PC-3 (cell line): ENCODE data around the gene MAPK6. TPM values are rescaled to one million over a fixed set of nuclear protein-coding genes. Genes with fewer than 3 reads are reported as not detected.

Experiments used
- ATAC-seq: fragments of 200-7000 bp; cut with Tn5 transposase; 2 replicates; pipeline ENCODE4 v1.9.1; 2020; ENCODE audit warnings: mild to moderate bottlenecking, moderate library complexity
- BruUV-seq: library from RNA; stranded (reverse); fragments of 400-500 nt; replicated peaks from 2 replicates; lab custom pipeline; 2021; lab: Mats Ljungman, UMichigan
- CTCF ChIA-PET: fragments of 300-600 bp; sonication (Branson Sonifier 250); formaldehyde crosslinking; loops from one replicate; lab custom pipeline; 2022; ENCODE audit warnings: antibody characterized with exemption; lab: Charles Lee
- POLR2A ChIA-PET: fragments of 300-600 bp; sonication (Branson Sonifier 250); formaldehyde crosslinking; loops from one replicate; lab custom pipeline; 2022; ENCODE audit warnings: antibody characterized with exemption; ENCODE audit not compliant: unreplicated experiment; lab: Charles Lee
- DNase-seq: peaks from one replicate; pipeline ENCODE4 v3.0.0-alpha.2; 2015
- H2AFZ ChIP-seq: fragments of 300-600 bp; sonication (generic); 2 replicates; pipeline ENCODE4 v1.6.0; 2016; ENCODE audit warnings: antibody characterized with exemption, low read length
- H3F3A ChIP-seq: fragments of 300-600 bp; sonication (generic); one replicate; pipeline ENCODE4 v1.6.0; 2017; ENCODE audit warnings: antibody characterized with exemption, low read length, control low read depth, mild to moderate bottlenecking; ENCODE audit not compliant: unreplicated experiment
- H3K27ac ChIP-seq: fragments of 300-600 bp; sonication (generic); 2 replicates; pipeline ENCODE4 v1.5.1; 2016; ENCODE audit warnings: mild to moderate bottlenecking, low read length
- H3K27me3 ChIP-seq: fragments of 300-600 bp; sonication (generic); 2 replicates; pipeline ENCODE4 v1.6.1; 2016; ENCODE audit warnings: low read length, mixed read lengths
- H3K36me3 ChIP-seq: fragments of 300-600 bp; sonication (generic); 2 replicates; pipeline ENCODE4 v1.6.1; 2016; ENCODE audit warnings: low read depth, mixed run types, low read length, mixed read lengths
- H3K4me1 ChIP-seq: fragments of 300-600 bp; sonication (generic); 2 replicates; pipeline ENCODE4 v1.5.1; 2016; ENCODE audit warnings: low read length; ENCODE audit not compliant: insufficient read depth
- H3K4me2 ChIP-seq: fragments of 300-600 bp; sonication (generic); 2 replicates; pipeline ENCODE4 v1.6.0; 2016; ENCODE audit warnings: low read length
- H3K4me3 ChIP-seq: fragments of 300-600 bp; sonication (generic); 2 replicates; pipeline ENCODE4 v1.5.1; 2016; ENCODE audit warnings: mild to moderate bottlenecking, low read length, mixed read lengths
- H3K79me2 ChIP-seq: fragments of 300-600 bp; sonication (generic); 2 replicates; pipeline ENCODE4 v1.6.1; 2017; ENCODE audit warnings: low read length, mixed read lengths
- H3K9ac ChIP-seq: fragments of 300-600 bp; sonication (generic); 2 replicates; pipeline ENCODE4 v1.6.0; 2016; ENCODE audit warnings: mild to moderate bottlenecking, low read length
- H3K9me2 ChIP-seq: fragments of 300-600 bp; sonication (generic); replicated peaks from 2 replicates; pipeline ENCODE4 v1.6.1; 2016; ENCODE audit warnings: mixed run types, low read length, mixed read lengths
- H3K9me3 ChIP-seq: fragments of 300-600 bp; sonication (generic); 2 replicates; pipeline ENCODE4 v1.6.1; 2016; ENCODE audit warnings: low read length, mixed read lengths
- H4K20me1 ChIP-seq: fragments of 300-600 bp; sonication (generic); 2 replicates; pipeline ENCODE4 v1.6.1; 2016; ENCODE audit warnings: low read length, mixed read lengths
- EZH2 ChIP-seq: fragments of 300-600 bp; sonication (generic); IDR thresholded peaks from one replicate; pipeline ENCODE4 v1.6.1; 2017; ENCODE audit warnings: antibody characterized with exemption, mild to moderate bottlenecking, low read length; ENCODE audit not compliant: unreplicated experiment
- EZH2phosphoT487 ChIP-seq: fragments of 300-600 bp; sonication (generic); IDR thresholded peaks from 2 replicates; pipeline ENCODE4 v1.6.1; 2018; ENCODE audit warnings: mild to moderate bottlenecking, antibody characterized with exemption, low read length, borderline replicate concordance
- intact Hi-C: fragments of 100-400 bp; cut with micrococcal nuclease; formaldehyde crosslinking; loops from 2 replicates; pipeline ENCODE4 v1.9.0; 2023
- total RNA-seq: library from RNA; depleted of rRNA; stranded (reverse); fragments of >200 nt; gene quantifications from 2 replicates; pipeline ENCODE4 v1.2.3, GENCODE V29; 2014
- TF ChIP-seq, protein P1 (sequence below): fragments of 300-600 bp; sonication (generic); conservative IDR thresholded peaks from 2 replicates; pipeline ENCODE4 v1.5.1; 2017; ENCODE audit warnings: antibody characterized with exemption, low read depth, mild to moderate bottlenecking, low read length

MAPK6 gene
- total RNA-seq, 1 experiment from 2014 or later = 22.5 TPM

DNA sequence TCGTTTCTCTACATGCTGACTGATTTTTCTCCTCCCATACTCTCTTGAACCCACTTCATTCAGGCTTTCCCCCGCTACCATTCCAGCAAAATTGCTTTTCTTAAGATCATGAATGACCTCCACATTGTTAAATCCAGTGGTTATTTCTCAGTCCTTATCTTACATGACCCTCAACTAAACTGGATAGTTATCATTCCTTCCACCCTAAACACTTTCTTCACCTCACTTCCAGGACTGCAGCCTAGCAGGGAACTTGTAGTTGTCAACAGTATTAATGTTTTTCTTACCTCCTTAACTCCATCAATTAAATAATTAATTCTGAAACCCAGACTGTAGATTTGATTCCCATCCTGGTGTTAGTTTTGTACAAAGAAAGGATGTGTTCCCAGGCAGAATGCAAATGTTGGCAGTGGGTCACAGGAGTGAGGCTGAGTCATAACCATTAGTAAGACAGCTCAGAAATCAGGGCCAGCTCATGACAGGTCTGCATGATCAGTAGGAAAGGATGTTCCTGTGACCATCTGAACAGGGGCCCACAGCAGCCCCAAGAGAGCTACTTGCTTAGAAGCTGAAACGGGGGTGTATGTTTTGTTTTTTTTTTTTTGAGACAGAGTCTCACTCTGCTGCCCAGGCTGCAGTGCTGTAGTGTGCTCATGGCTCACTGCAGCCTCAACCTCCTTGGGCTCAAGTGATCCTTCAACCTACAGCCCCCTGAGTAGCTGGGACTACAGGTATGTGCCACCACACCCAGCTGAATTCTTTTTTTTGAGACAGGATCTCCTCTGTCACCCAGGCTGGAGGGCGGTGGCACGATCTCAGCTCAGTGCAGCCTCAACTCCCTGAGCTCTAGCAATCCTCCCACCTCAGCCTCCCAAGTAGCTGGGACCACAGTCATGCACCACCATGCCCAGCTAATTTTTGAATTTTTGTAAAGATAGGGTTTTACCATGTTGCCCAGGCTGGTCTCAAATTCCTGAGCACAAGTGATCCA lies 84.5 kb downstream of the MAPK6 start:
- Histone ChIP-seq H4K20me1 (no peaks in the 10 kb centered on the region), H2AFZ (no peak overlapping the region), H3K9me2 (no peaks in the 10 kb centered on the region), H3K36me3 (no peaks in the 10 kb centered on the region), H3K27me3 (no peaks in the 10 kb centered on the region), H3F3A (no peaks in the 10 kb centered on the region), H3K4me2 (peak overlapping the region; percentile 72), H3K4me1 (peaks cover 26% of the 10 kb centered on the region), H3K27ac (peak overlapping the region; percentile 96), H3K79me2 (no peaks in the 10 kb centered on the region), H3K9me3 (no peaks in the 10 kb centered on the region), H3K4me3 (no peak overlapping the region), H3K9ac (peak overlapping the region; percentile 76)
- DNase-seq (peak; percentile 87), ATAC-seq (peak; percentile 98)
- intact Hi-C loops = loop anchor here (5.0 kb wide), 1 partner anchor 39 kb away; no protein-coding TSS in a partner anchor
- ChIA-PET POLR2A (no interaction called here), CTCF (no interaction called here)
- no peak for TF ChIP-seq EZH2phosphoT487
- TF ChIP-seq, protein P1, sequence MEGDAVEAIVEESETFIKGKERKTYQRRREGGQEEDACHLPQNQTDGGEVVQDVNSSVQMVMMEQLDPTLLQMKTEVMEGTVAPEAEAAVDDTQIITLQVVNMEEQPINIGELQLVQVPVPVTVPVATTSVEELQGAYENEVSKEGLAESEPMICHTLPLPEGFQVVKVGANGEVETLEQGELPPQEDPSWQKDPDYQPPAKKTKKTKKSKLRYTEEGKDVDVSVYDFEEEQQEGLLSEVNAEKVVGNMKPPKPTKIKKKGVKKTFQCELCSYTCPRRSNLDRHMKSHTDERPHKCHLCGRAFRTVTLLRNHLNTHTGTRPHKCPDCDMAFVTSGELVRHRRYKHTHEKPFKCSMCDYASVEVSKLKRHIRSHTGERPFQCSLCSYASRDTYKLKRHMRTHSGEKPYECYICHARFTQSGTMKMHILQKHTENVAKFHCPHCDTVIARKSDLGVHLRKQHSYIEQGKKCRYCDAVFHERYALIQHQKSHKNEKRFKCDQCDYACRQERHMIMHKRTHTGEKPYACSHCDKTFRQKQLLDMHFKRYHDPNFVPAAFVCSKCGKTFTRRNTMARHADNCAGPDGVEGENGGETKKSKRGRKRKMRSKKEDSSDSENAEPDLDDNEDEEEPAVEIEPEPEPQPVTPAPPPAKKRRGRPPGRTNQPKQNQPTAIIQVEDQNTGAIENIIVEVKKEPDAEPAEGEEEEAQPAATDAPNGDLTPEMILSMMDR = no peak
- no peak for TF ChIP-seq EZH2
- BruUV-seq = no TSS peak

DNA sequence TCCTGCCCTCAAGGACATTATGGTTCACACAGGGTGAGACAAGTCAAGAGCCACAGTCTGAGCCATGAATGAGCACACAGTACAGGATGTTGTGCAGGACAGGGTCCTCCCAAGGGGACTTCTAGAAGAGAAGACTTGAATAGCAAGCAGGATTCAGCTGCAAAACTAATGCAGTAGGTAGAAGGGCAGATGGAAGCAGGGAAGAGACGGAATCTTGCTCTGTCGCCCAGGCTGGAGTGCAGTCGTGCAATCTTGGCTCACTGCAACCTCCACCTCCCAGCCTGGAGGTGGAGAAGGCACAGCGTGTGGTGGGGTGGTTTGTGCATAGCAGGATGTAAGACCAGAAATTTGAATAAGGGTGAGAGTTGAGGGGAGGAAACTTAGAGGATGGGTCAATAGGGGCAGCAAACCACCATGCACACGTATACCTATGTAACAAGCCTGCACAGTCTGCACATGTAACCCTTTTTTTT lies 85.5 kb downstream of the MAPK6 start:
- Histone ChIP-seq H3K9ac (no peak overlapping the region), H3K27me3 (no peaks in the 10 kb centered on the region), H3K9me3 (no peaks in the 10 kb centered on the region), H3F3A (no peaks in the 10 kb centered on the region), H3K79me2 (no peaks in the 10 kb centered on the region), H3K36me3 (no peaks in the 10 kb centered on the region), H3K27ac (no peak overlapping the region), H3K4me1 (peaks cover 25% of the 10 kb centered on the region), H2AFZ (no peak overlapping the region), H3K9me2 (no peaks in the 10 kb centered on the region), H4K20me1 (no peaks in the 10 kb centered on the region), H3K4me2 (no peak overlapping the region), H3K4me3 (no peak overlapping the region)
- ATAC-seq = no peak
- ChIA-PET CTCF (no interaction called here), POLR2A (no interaction called here)
- TF ChIP-seq, protein P1 = no peak
- TF ChIP-seq EZH2 (no peak), EZH2phosphoT487 (no peak)
- no TSS peak for BruUV-seq
- intact Hi-C loops = loop anchor here (5.0 kb wide), 1 partner anchor 38 kb away; no protein-coding TSS in a partner anchor
- no peak for DNase-seq

DNA sequence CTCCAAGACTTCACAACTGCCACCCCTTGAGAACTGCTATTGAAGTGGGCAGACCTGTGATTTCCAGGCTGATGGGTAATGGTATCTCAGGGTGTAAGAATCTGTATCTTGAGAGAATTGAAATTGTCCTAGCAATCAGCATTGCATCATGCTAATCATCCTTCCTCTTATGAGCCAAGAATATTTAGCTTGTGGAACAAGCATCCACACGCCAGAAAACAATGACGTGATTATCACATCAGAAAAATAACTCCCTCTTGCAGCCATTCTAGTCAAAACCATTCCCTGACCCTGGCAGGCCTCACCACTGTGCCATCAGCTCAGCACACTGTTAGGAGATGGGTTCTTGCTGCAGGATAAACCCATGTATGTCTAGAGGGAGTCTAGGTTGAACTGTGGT lies 86.8 kb downstream of the MAPK6 start:
- no peak overlapping the region for H3K4me2 ChIP-seq
- H3K36me3 ChIP-seq = no peaks in the 10 kb centered on the region
- no peaks in the 10 kb centered on the region for H4K20me1 ChIP-seq
- H3K4me1 ChIP-seq = peaks cover 23% of the 10 kb centered on the region
- BruUV-seq = no TSS peak
- no peak overlapping the region for H3K4me3 ChIP-seq
- ATAC-seq = no peak
- TF ChIP-seq EZH2phosphoT487 (no peak), EZH2 (no peak)
- TF ChIP-seq, protein P1 = no peak
- no peaks in the 10 kb centered on the region for H3K9me2 ChIP-seq
- CTCF ChIA-PET = no interaction called here
- POLR2A ChIA-PET = no interaction called here
- H3K9me3 ChIP-seq = no peaks in the 10 kb centered on the region
- H3K27ac ChIP-seq = no peak overlapping the region
- H3K79me2 ChIP-seq = no peaks in the 10 kb centered on the region
- no peak overlapping the region for H3K9ac ChIP-seq
- H3F3A ChIP-seq = no peaks in the 10 kb centered on the region
- no peak for DNase-seq
- intact Hi-C loops = no loop called here
- no peaks in the 10 kb centered on the region for H3K27me3 ChIP-seq
- no peak overlapping the region for H2AFZ ChIP-seq
